NCI-H1436 treated with DMSO at 0.1 percent for 48 hours (cell line): ENCODE data around the gene CFAP70.
"Not testable (repeated sequence)": the region's sequence is repeated elsewhere in the genome, so short reads cannot be mapped to it uniquely, and the experiment has no call there.

Experiments used
- DNase-seq: peaks from one replicate; lab custom pipeline; 2025; lab: John Stamatoyannopoulos, UW

The CFAP70 gene

GRCh38 chr10:73339436-73339835 is 19.2 kb downstream of the CFAP70 start:
- DNase-seq = no peak

- no peak for DNase-seq
Measured at GRCh38 chr10:73338801-73339368, 19.8 kb downstream of the CFAP70 start.

- no peak for DNase-seq
Measured at GRCh38 chr10:73333202-73333601, 25.5 kb downstream of the CFAP70 start.

GRCh38 chr10:73332379-73332778 is 26.3 kb downstream of the CFAP70 start:
- DNase-seq = no peak

GRCh38 chr10:73328523-73328922 is 30.1 kb downstream of the CFAP70 start:
- DNase-seq = not testable (repeated sequence)

GRCh38 chr10:73325290-73325689 is 33.4 kb downstream of the CFAP70 start:
- not testable (repeated sequence) for DNase-seq

- DNase-seq = not testable (repeated sequence)
Measured at GRCh38 chr10:73323582-73323981, 35.1 kb downstream of the CFAP70 start.

GRCh38 chr10:73310475-73310874 is 48.2 kb downstream of the CFAP70 start:
- DNase-seq = no peak

- no peak for DNase-seq
Measured at GRCh38 chr10:73307203-73307800, 51.4 kb downstream of the CFAP70 start.

- DNase-seq = no peak
Measured at GRCh38 chr10:73306171-73306708, 52.4 kb downstream of the CFAP70 start.

GRCh38 chr10:73296946-73297345 is 61.7 kb downstream of the CFAP70 start:
- DNase-seq = no peak

GRCh38 chr10:73293461-73293860 is 65.2 kb downstream of the CFAP70 start:
- no peak for DNase-seq

GRCh38 chr10:73289958-73290357 is 68.7 kb downstream of the CFAP70 start:
- DNase-seq = no peak

GRCh38 chr10:73287441-73287840 is 71.2 kb downstream of the CFAP70 start:
- DNase-seq = no peak

GRCh38 chr10:73281097-73281496 is 77.6 kb downstream of the CFAP70 start:
- no peak for DNase-seq

GRCh38 chr10:73264423-73264822 is 94.2 kb downstream of the CFAP70 start:
- no peak for DNase-seq

- DNase-seq = no peak
Measured at GRCh38 chr10:73263693-73264347, 94.8 kb downstream of the CFAP70 start.

- DNase-seq = no peak
Measured at GRCh38 chr10:73262880-73263555, 95.6 kb downstream of the CFAP70 start.

GRCh38 chr10:73262105-73262730 is 96.4 kb downstream of the CFAP70 start:
- no peak for DNase-seq

GRCh38 chr10:73261362-73261995 is 97.2 kb downstream of the CFAP70 start:
- no peak for DNase-seq

GRCh38 chr10:73258612-73259011 is 100.1 kb downstream of the CFAP70 start:
- not testable (repeated sequence) for DNase-seq

GRCh38 chr10:73253225-73253555 is 105.5 kb downstream of the CFAP70 start:
- no peak for DNase-seq
